Hepatocyte (in vitro differentiated cells): ENCODE results near the gene SHOX.

Experiments
- CTCF ChIP-seq: fragments of 200-600 bp; sonication (generic); IDR thresholded peaks from 2 replicates; pipeline ENCODE4 v1.5.1; 2016; ENCODE audit warnings: antibody characterized with exemption, mild to moderate bottlenecking; ENCODE audit not compliant: poor library complexity
- EZH2 ChIP-seq: fragments of 200-600 bp; sonication (generic); IDR thresholded peaks from 2 replicates; pipeline ENCODE4 v1.6.1; 2016; ENCODE audit warnings: antibody characterized with exemption, mild to moderate bottlenecking, borderline replicate concordance

GRCh38 chrX:619451-619811 lies 11.2 kb upstream of the SHOX start:
- TF ChIP-seq CTCF: no peak
- no peak for TF ChIP-seq EZH2
